NCI-H1417 treated with DMSO at 0.1 percent for 48 hours (cell line): Measurements from ENCODE around the gene METTL5.

Source experiments
- DNase-seq: peaks from one replicate; lab custom pipeline; 2025; lab: John Stamatoyannopoulos, UW

METTL5 gene

DNA sequence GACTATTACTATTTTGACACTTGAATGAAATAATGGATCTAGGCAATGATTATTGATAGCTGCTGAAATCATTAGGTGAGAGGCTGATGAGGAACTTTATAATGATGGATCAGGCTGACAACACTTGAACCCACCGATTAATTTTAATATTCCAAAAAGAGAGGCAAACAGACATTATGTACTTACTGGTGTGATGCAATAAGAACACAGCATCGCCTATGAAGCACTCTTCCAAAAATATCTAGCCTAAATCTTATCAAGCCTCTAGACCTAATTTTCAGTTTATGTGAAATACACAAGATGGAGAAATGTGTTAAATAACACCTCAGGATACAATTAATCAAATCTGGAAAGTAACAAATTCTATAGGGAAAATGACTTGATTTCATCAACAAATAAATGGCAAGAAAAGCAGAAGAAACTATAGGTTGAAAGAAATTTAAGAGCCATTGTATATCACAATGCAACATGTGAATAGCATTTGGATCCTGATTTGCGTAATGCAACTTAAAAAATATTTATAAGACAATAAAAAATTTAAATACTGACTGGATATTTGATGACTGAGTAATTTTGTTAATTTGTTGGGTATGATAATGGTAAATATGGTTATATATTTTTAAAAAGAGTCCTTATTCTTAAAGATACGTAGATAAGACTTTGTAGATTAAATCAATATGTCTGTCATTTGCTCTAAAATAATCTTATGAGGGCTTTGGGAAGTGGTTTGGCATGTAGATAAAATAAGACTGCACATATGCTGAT, 43.3 kb downstream of the METTL5 start:
- no peak for DNase-seq

DNA sequence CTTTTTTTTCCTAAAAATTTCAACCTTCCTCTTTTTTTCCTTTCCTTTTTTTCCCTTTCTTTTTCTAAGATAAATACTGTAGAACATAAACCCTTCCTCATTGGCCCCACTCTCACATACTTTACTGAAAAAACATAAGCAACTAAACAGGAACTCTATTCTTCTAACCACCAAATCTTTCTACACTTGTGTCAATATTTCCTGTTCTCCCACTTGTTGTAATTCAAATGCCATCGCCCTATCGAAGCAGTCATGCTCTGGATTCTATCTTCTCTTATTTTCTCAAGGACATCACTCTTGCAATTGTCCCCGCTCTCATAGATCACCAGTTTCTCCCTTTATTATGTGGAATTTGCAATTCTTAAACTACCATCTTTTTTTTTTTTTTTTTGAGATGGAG, 46.3 kb downstream of the METTL5 start:
- no peak for DNase-seq

DNA sequence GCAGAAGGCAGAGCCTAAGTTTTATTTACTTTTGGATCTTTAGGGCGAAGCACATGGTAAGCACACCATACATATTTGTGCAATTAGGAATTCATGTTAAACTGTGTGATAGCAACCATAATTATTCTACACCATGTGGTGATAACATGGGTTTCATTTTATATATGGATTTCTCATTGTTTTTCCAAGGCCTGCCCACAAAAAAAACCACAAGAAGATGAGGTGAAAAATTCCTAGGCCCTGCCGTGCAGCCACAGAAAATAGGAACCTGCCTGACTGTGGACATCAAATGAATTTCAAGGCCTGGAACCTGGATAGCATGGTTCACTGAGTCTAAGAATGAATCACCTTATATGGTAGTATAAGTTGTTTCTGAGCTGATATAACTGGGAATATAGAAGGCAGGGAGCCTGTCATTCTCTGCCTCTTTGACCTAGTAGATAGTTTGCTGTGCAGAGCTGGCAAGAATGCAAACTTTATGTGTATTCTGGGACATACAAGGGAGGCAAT, 48.4 kb downstream of the METTL5 start:
- DNase-seq: no peak

DNA sequence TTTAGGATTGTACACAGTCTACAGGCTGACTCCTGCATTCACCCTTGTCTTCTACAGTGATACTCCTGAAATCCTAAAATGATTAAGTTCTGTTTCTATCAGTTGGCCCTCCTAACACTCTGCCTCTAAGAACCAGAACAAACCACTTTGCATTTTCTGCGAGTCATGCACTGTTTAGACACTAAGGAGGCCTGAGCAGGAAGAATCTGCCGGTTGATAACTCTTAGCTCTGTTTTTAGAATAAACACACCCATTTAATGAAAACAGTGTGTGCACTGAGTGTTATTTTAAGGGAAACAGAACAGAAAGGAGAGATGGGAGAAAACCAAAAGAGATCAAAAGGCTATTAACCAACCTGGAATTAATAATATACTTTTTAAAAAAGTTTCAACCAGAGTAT, 48.9 kb downstream of the METTL5 start:
- no peak for DNase-seq

DNA sequence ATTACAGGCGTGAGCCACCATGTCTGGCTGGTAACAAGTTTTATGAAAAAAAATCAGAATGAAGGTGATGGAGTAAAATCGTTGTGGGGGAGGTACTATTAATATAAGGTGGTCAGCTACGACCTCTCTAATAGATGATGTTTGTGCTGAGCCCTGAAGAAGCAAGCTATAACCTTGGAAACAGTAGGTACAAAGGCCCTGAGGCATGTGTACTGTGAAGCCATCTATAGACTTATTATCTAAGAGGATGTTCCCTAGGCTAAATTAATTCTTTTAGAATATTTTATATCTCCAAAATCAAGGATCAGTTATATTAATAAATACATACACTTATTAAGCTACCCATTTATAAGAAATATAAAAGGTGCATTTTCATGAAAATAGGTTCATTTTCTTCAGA, 49.4 kb downstream of the METTL5 start:
- DNase-seq: no peak

DNA sequence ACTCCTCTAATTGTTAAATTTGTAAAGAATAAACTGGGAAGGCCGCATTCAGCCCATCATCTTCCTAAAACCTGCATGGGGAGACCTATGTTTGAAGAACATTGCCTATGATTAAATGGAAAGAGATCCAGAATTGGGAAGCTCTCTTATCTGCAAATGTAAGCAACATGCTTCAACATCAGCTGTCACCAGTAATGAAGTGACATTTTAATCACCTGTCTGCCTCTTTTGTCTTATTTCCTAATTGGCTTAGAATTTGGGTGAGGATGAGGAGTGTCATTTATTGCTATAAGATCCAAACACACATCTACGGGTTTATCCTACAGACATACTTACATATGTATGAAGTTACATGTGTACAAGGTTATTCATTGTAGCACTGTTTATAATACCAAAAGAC, 52.1 kb downstream of the METTL5 start:
- no peak for DNase-seq

DNA sequence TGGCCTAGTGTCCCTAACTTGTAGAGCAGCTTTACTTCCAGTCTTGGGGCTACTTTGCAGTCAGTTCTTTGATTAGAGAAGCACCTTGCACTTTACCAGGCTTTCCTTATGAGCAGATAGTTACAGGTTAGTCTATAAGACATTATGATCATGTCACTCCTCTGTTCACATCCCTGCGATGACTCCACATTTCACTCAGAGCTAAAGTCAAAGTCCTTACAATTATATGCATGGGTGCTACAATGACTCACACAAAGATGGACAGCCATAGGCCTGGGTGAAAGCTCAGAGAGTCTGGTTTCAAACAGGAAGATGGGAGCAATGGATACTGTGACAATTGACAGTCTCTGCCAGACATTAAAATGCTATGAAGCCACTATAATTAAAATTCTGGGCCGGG, 53.1 kb downstream of the METTL5 start:
- no peak for DNase-seq

DNA sequence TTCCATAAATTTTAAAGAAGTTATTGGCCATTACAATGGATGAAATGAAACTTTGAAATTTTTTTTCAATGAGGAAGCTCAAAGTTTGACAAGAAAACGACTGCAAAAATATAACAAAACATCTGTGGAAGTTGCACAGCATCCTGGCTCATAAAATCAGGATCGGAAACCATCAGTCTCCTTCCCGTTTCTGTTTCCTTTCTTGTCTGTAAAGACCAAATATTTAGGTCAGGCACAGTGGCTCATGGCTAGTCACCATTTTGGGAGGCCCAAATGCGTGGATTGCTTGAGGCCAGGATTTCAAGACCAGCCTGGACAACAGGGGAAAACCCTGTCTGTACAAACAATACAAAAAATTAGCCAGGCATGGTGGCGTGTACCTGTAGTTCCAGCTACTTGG, 53.7 kb downstream of the METTL5 start:
- DNase-seq: no peak

DNA sequence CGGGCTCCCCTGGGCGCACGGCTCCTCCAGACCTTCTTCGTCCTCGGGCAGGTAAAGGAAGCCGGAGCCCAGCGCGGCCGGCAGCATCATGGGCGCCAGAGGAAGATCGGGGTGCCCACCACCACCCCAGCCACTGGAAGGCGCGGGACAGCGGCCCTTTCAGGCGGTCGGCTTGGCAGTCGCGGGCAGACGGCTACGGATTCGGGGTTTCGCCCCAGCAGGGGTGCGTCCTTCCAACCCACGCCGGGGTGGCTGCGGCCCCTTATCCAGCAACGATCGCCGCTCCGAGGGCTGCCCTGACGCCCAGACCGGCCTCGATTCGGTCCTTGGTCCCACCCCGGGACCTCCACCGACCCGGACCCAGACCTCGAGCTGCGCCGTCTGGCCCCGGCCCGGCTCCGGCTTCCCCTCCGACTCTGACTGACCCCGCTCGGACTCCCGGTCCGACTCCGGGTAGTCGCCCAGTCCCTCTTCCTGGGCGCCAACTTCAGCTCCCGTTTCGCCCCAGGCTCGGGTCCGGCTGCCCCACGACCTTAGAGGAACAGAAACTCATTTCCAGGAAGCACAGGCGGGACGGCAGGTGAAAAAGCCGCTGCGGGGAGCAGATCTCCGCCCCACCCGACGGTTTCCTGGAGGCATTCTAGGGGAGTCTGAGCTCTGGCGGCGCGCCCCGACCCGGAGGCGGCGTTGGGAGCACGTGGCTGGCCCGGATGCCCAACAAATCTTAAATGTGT, 56.3 kb downstream of the METTL5 start:
- no peak for DNase-seq

DNA sequence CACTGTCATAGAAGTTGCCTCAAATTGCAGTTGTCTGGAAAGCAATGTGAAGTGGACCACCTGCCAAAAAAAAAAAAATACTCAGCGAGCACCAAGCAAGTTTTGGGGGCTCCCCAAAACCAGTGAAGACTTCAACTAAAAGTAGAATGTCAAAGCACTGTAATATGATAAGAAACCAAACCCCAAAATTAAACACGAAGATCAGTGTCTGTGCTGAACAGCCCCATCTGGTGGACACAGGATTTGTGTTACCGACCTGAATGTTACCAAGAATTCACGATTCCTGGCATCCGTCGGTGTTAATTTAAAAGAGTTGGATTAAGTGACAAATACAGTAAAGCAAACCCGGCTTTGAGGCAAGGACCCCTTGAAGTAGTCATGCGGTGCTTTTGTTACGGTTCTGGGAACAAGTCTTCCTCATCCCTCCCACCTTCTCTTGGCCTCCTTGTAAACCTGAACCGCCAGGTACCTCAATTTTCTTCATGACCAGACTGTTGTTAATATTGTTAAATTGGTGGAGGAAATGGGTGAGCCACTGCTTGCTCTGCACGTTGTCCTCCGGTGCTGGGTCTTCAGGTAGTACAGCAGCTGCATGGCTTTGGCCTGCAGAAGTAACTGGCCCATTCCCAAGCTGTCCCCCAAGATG, 57.3 kb downstream of the METTL5 start:
- DNase-seq: no peak

DNA sequence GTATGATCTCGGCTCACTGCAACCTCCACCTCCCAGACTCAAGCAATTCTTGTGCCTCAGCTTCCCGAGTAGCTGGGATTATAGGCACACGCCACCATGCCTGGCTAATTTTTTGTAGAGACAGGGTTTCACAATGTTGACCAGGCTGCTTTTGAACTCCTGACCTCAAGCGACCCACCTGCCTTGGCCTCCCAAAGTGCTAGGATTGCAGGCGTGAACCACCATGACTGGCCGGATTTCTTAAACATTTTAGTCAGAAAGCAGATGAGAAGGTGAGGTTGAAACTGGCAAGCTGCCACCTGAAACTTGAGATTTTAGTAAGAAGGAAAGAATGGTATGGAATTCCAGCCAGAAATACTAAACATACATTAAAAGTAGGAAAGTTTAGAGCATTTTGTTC, 59.2 kb downstream of the METTL5 start:
- DNase-seq: no peak

DNA sequence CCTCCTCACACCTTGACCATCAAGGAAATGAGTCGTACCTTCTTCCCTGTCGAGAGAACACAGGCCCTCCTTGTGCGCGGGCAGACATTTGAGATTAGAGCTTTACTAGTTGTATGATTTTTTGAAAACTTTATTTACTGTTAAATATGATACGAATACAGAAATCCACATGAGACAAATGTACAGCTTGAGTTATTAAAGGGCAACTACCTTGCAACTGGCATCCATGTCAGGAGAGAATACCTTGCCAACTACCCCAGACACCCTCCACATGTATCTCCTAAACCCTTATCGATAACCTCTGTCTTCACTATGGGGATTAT, 62.8 kb downstream of the METTL5 start:
- no peak for DNase-seq
